KG1 (cell line): Measurements from ENCODE around the gene PLCB4.
"Not testable (repeated sequence)": the region's sequence is repeated elsewhere in the genome, so short reads cannot be mapped to it uniquely, and the experiment has no call there.

Source experiments
- DNase-seq: peaks from one replicate; lab custom pipeline; 2025; lab: John Stamatoyannopoulos, UW

The PLCB4 gene

DNA sequence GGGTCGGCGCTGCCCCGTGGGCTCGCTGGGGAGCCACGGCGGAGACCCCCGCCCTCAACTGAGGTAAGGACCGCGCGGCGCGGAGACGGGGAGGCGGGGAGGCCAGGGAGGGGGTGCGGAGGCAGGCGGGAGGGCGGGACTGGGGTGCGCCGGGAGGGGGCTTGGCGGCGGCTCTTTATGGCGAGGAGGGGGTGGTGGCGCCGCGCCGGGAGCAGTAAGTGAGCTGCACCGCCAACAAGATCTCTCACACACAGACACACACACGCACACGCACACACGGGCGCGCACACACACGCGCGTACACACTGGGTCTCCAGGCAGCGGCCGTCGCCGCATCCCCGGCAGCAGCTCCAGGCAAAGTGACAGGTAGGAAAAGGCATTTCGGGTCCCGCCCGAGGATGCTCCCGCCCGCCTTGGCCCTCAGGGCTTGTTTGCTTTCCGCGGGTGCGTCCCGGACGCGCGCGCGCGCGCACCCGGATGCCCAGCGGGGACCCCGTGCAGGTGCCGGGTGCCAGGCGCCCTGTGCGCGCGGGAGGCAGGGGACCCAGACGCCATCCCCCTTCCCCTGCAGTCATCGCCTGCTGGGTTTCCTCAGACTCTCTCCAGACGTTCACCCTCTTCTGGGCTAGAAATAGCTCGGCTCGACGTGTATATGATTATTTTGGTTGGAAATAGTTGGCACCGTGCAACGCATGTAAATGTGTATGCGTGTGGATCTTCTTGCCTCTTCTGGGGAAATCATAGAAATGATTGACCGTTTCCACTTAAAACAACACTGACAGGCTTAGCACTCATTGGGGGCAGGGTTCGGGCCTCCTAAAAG lies at the start of gene PLCB4:
TSS of gene PLCB4 (plus strand) at position 247 of the 823 bp plus-strand sequence. CDS start 238,728 bp downstream, outside the sequence.
- no peak for DNase-seq

DNA sequence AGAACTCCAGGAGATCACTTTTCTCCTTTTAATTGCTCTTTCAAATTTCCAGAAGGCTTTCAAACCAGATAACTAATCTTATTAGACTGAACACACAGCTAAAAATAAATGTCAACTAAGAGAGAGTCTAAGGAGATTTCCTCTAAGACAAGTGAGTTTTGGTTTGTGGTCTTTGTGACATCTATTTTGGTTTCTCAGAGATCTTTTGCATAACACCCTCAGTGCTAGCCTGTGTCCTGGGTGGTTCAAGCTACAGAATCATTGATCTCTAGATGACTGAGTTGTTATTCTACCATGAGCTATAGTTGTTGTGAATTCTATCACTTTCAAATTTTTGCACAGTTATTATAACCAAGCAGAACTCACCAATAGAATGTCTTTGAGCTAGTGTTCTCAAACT lies 49.1 kb upstream of the PLCB4 start:
- DNase-seq, result no peak

DNA sequence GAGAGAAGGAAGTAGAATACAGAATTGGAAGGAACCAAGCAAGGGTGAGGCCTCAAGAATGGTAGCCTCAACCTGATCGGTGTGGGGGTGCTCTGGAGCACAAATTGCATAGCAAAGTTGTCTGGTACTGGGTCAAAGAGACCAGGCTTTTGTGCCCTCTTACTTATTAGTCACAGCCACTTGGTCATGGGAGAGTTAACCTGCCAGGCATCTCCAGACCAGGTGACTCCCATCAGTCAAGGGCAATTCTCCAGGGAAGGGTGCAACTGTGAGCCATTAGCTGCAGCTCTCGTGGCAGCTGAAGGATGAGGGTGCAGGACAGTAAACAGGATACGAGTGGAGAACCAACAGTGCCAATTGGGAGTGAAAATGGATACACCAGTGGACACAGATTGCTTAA lies 47.7 kb upstream of the PLCB4 start:
- no peak for DNase-seq

DNA sequence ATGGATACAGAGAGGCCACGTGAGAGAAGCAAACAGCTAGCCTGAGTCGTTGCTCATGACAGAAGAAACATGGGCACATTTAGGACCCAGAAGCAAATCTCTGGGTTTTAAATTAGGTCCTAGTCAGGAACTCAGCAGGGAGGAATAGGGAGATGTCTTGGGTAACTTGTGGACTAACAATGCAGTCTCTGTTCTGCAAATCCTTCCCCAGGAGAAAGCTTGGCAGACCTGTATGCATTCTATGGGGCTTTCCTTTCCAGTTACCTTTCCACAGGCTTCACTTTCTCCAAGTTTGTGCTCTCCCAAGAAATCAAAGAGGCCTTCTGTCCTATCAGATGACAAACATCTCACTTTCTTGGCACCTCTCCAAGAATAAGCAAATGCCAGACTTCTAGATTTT lies 47.2 kb upstream of the PLCB4 start:
- no peak for DNase-seq

DNA sequence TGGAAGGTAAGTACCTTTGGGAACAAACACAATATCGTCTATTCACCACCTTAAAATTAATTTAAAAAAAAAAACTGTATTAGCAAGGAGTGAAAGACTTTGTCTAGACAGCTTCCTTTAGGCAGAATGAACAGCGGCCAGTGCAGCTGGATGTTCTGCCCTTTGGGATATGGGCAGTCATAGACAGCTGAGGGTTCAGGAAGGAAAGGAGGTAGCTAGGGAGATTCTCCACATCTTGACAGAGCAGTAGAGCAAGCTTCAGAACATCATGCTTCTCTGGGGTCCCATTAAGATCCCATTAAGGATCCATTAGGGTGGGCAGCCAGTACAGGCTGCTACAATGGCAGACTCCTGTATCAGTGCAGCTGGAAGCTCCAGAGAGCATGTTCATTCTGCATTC lies 46.5 kb upstream of the PLCB4 start:
- no peak for DNase-seq

DNA sequence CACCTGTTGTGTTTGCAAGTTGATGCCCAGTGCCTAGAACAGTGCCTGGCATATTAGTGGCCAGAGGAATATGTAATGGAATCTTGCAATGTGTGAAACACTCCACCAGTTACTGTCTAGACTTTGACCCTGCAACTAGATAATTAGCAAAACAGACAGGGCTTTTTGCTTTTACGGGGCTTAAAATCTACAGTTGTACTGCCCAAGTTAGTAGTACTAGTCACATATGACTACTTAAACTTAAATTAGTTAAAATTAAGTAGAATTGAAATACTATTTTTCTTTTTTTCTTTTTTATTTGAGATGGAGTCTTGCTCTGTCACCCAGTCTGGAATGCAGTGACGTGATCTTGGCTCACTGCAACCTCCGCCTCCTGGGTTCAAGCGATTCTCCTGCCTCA lies 44.3 kb upstream of the PLCB4 start:
- no peak for DNase-seq

GRCh38 chr20:9025011-9025410 lies 43.9 kb upstream of the PLCB4 start:
- DNase-seq, result no peak

DNA sequence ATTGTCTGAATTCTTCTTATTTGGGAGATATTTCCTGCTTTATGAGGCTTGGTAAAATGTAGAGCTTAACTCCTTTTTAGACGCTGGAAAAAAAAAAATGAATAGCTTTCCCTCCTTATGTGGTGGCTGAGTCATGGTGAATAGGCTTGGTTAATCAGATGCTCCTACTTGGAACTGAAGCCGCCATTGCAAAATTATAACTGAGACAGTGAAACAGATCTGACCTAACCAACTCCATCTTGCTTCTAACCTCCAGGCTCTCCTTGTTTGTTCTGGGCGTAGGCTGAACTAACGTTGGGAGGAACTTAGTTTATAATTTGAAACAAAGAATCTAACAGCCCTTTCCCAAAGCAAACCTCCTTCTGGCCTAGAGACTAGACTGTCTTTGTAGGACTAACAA lies 43.2 kb upstream of the PLCB4 start:
- DNase-seq, result no peak

GRCh38 chr20:9027626-9028025 lies 41.3 kb upstream of the PLCB4 start:
- no peak for DNase-seq

DNA sequence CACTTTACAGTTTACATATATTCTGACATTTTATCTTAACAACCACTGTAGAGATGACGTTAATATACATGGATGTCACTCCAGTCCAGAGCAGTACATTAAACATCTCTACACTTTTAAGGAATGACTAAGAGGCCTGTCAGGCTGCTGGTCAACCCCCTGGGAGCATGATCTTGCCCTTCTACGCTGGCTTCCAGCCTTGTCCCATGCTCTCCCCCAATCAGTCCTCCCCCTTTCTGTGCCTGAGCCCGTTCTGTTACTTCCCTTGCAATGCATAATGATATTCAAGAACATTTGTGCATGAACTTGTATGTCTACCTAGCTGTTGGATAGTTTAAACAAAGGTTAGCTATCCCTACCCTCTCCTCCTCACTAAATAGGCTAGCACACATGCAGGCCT lies 40.5 kb upstream of the PLCB4 start:
- no peak for DNase-seq

DNA sequence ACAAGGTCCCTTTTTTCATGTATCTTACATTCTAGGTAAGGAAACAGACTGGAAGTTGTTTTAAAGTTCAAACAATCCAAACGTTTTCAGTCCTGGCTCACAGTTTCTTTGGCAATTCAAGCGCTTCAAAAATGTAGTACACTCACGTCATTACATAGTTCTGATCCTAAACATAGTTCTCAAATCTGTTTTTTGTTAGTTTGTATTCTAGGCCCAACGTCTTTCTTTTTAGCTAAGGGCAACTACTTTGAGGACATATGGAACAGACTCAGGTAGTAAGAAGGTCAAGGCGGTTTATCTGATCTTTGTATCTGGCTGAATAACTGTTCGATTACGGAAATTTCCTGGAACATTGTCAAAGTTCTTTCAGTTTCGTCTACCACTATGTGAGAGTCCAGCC lies 36.9 kb upstream of the PLCB4 start:
- DNase-seq, result no peak

DNA sequence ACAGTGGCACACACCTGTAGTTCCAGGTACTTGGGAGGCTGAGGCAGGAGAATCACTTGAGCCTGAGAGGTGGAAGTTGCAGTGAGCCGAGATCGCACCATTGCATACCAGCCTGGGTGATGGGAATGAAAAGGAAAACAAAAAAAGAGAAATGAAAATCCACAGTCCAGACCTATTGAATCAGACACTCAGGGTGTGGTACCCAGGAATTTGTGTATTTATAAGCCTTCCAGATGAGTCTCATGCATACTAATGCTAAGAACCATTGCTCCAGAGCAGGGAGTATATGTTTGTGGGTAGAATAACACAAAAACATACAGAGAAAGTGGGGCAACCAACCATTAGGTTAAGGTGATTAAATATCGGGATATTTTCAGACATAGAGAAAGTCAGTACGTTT lies 36.1 kb upstream of the PLCB4 start:
- DNase-seq, result no peak

- DNase-seq, result no peak
Measured at GRCh38 chr20:9035126-9035525, 33.8 kb upstream of the PLCB4 start.

DNA sequence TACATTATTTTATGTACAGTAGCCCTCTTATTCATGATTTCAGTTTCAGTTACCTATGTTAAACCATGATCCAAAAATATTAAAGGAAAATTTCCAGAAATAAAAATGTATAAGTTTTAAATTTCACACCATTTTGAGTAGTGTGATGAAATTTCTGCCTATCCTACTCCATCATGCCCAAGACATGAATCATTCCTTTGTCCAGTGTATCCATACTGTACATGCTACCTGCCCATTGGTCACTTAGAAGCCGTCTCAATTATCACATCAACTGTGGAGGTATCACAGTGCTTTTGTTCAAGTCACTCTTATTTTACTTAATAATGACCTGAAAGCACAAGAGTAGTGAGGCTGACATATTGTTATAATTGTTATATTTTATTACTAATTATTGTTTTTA lies 32.3 kb upstream of the PLCB4 start:
- DNase-seq, result no peak

GRCh38 chr20:9038791-9039535 lies 29.9 kb upstream of the PLCB4 start:
- no peak for DNase-seq

DNA sequence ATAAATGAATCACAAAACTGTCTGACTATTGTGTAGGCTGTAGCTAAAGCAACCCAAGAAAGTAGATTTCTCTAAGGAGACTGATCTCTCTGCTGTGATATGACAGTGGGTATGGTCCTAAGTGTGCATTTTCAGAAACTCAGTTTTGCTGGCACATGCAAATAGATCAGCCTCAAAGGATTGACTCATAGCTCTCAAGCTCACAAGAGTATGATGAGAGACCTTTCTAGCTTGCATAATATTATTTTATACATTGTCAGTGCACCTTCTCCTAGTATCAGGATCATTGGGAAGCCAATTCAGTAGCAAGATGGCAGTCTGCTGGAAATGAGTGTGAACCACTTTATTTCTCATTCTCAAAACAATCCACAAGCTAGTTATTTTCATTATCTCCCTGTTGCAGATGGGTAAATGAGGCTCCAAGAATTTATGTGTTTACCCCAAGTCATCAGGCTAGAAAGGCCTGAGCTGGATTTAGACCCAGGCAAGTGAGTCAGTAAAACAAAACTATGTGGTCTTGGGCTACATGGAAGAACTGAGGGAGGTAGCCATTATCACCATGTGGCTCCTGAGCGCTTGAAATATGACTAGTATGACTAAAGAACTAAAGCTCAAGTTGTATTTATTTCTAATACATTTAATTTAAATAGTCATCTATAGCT lies 27.9 kb upstream of the PLCB4 start:
- DNase-seq, result no peak

GRCh38 chr20:9043364-9043763 lies 25.5 kb upstream of the PLCB4 start:
- no peak for DNase-seq

DNA sequence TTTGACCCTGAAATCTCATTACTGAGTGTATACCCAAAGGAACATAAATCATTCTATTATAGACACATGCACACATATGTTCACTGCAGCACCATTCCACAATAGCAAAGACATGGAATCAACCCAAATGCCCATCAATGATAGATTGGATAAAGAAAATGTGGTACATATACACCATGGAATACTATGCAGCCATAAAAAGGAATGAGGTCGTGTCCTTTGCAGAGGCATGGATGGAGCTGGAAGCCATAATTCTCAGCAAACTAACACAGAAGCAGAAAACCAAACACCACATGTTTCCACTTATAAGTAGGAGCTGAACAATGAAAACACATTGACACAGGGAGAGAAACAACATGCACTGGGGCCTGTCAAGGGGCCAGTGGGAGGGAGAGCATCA lies 21.0 kb upstream of the PLCB4 start:
- DNase-seq, result not testable (repeated sequence)

DNA sequence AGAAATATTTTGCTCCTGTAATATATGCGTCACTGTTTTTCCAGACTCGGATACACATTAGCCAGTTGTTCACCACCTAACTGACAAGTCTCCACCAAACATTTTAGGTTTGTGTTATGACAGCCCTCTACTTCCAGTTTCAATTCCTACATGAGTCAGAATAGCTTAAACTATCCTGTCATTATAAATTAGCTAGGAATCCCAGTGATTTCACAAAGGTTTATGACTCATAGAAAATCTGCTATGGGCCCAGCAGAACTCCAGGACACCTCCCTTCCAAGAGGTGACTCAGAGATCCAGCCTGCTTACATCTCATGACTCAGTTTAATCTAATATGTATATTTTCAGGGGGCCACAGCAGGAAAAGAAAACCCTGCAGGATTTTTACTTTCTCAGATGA lies 17.4 kb upstream of the PLCB4 start:
- DNase-seq, result no peak

GRCh38 chr20:9052136-9052535 lies 16.8 kb upstream of the PLCB4 start:
- no peak for DNase-seq

DNA sequence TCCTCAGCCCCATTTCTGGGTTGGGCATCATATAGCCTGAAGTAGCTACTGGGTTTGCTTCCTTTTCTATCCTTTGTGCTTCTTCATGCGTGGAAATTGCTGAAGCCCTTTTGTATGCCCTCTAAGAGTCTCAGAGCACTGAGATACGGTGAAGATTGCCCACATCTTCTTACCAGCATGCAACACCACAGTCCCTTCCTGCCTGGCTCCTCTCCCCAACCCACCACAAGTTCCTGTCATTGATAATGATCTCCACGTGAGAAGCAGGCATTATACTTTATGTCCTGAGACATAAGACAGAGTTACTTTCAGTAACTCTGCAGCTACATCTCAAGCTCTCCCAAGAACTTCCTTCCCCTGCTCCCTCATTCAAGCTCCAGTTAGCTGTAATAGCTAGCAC lies 15.8 kb upstream of the PLCB4 start:
- DNase-seq, result peak; percentile 51

DNA sequence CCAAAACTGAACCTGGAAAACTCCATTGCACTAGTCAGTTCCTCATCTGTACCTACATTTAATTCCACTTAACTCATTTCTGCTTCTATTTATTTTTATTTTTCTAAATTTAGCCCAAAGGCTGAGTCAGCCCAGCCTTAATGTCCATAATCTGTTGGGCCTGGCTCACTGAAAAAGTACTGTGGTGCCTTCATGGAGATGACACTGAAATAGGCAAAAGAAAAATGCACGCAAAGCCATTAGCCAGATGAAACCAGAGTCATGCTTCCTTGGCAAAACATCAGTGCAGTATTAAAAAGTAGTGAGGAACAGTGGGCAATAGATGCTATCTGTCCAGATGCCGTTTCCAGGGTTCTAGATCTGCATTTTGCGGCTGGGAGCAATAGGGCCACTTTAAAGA lies 14.7 kb upstream of the PLCB4 start:
- no peak for DNase-seq

GRCh38 chr20:9059931-9060330 lies 9.0 kb upstream of the PLCB4 start:
- DNase-seq, result no peak
